Esophagus squamous epithelium (tissue), 4 donors: Measurements from ENCODE around the gene STX17.

Source experiments
- POLR2A ChIP-seq, 4 donors: fragments of 450-650 bp; IDR thresholded peaks; one replicate each; pipeline ENCODE4 v1.6.1; 2017; ENCODE audit warnings: antibody characterized with exemption in 4 of 4, mild to moderate bottlenecking in 4 of 4, moderate library complexity in 3 of 4
- TF ChIP-seq, protein P1 (sequence below), 6 experiments: fragments of 450-650 bp in 4 of 6; fragments of 200-600 bp in 2 of 6; sonication (generic) in 2 of 6; IDR thresholded peaks; one replicate each; pipeline ENCODE4 v1.5.1; 2016 to 2019; ENCODE audit warnings: antibody characterized with exemption in 6 of 6, mild to moderate bottlenecking in 4 of 6, moderate library complexity in 4 of 6

DNA sequence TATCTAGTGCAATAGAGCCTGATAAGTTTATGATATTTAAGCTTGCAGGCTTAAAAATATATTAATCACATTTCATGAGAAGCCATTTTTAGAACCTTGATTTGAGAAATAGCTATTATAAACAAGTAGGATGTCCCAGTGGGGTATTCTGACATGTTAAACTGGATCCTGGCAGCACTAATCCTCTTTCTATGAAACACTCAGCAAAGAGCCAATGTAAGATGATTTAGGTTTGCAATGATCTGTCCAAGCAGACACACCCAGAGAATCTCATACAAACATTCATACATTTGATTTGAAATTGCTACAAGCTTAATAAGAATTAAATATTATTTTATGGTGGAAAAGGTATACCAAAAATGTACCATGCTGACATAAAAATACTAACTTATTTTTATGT lies 105.8 kb downstream of the STX17 start:
- TF ChIP-seq, protein P1, sequence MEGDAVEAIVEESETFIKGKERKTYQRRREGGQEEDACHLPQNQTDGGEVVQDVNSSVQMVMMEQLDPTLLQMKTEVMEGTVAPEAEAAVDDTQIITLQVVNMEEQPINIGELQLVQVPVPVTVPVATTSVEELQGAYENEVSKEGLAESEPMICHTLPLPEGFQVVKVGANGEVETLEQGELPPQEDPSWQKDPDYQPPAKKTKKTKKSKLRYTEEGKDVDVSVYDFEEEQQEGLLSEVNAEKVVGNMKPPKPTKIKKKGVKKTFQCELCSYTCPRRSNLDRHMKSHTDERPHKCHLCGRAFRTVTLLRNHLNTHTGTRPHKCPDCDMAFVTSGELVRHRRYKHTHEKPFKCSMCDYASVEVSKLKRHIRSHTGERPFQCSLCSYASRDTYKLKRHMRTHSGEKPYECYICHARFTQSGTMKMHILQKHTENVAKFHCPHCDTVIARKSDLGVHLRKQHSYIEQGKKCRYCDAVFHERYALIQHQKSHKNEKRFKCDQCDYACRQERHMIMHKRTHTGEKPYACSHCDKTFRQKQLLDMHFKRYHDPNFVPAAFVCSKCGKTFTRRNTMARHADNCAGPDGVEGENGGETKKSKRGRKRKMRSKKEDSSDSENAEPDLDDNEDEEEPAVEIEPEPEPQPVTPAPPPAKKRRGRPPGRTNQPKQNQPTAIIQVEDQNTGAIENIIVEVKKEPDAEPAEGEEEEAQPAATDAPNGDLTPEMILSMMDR (IDR thresholded peaks at IDR 0.05): no peak
- TF ChIP-seq POLR2A (IDR thresholded peaks at IDR 0.05): no peak
